Erythroblast (primary cell): ENCODE results near the gene TESK2.

Experiments
- DNase-seq, 2 experiments: peaks; one replicate each; lab custom pipeline; 2025; lab: John Stamatoyannopoulos, UW
- GATA1 ChIP-seq: IDR thresholded peaks from 2 replicates; pipeline ENCODE4 v1.6.1; 2011; ENCODE audit warnings: low read depth, mild to moderate bottlenecking, control low read depth, low read length, moderate library complexity
- POLR2A ChIP-seq: IDR thresholded peaks from 2 replicates; pipeline ENCODE4 v1.6.1; 2011; ENCODE audit warnings: mild to moderate bottlenecking, low read length

TESK2 gene

GRCh38 chr1:45437323-45437722, 53.6 kb downstream of the TESK2 start:
- TF ChIP-seq POLR2A (no peak), GATA1 (no peak)

GRCh38 chr1:45430490-45430889, 60.5 kb downstream of the TESK2 start:
- TF ChIP-seq POLR2A (no peak), GATA1 (no peak)
- DNase-seq = no peak

More at GRCh38 chr1:45437323-45437722, 53.6 kb downstream of the TESK2 start:
- DNase-seq = no peak

- TF ChIP-seq GATA1 (no peak), POLR2A (no peak)
- DNase-seq = peak; percentile 9 to 59
Observed at GRCh38 chr1:45429561-45430159, 61.3 kb downstream of the TESK2 start.

- TF ChIP-seq POLR2A (no peak), GATA1 (no peak)
Observed at GRCh38 chr1:45423906-45424678, 66.9 kb downstream of the TESK2 start.

GRCh38 chr1:45421935-45422334, 69.0 kb downstream of the TESK2 start:
- TF ChIP-seq GATA1 (no peak), POLR2A (no peak)
- DNase-seq = no peak

More at GRCh38 chr1:45423906-45424678, 66.9 kb downstream of the TESK2 start:
- no peak for DNase-seq

- TF ChIP-seq GATA1 = no peak
- no peak for TF ChIP-seq POLR2A
- DNase-seq = no peak
Observed at GRCh38 chr1:45414746-45415145, 76.2 kb downstream of the TESK2 start.

- TF ChIP-seq GATA1 (no peak), POLR2A (no peak)
- DNase-seq = no peak
Observed at GRCh38 chr1:45412899-45413298, 78.1 kb downstream of the TESK2 start.

GRCh38 chr1:45411510-45411899, 79.5 kb downstream of the TESK2 start:
- TF ChIP-seq GATA1 = no peak
- no peak for TF ChIP-seq POLR2A
- peak in 1 of 2 experiments; percentile 24 for DNase-seq

GRCh38 chr1:45410850-45411509, 80.0 kb downstream of the TESK2 start:
- no peak for TF ChIP-seq GATA1
- no peak for TF ChIP-seq POLR2A
- DNase-seq = peak; percentile 48 to 72

- TF ChIP-seq POLR2A (no peak), GATA1 (no peak)
- DNase-seq = no peak
Observed at GRCh38 chr1:45409276-45409675, 81.7 kb downstream of the TESK2 start.

GRCh38 chr1:45407629-45408287, 83.2 kb downstream of the TESK2 start:
- TF ChIP-seq GATA1 (no peak), POLR2A (no peak)

GRCh38 chr1:45405636-45406035, 85.3 kb downstream of the TESK2 start:
- no peak for DNase-seq
- TF ChIP-seq GATA1 = no peak
- no peak for TF ChIP-seq POLR2A

More at GRCh38 chr1:45407629-45408287, 83.2 kb downstream of the TESK2 start:
- DNase-seq = no peak

- TF ChIP-seq GATA1 (no peak), POLR2A (no peak)
- no peak for DNase-seq
Observed at GRCh38 chr1:45403718-45404117, 87.2 kb downstream of the TESK2 start.

GRCh38 chr1:45403298-45403697, 87.7 kb downstream of the TESK2 start:
- DNase-seq = no peak
- TF ChIP-seq GATA1 = no peak
- TF ChIP-seq POLR2A = no peak
